CD14-positive monocyte (primary cell): Measurements from ENCODE around the gene P3H3. TPM values are rescaled to one million over a fixed set of nuclear protein-coding genes. Genes with fewer than 3 reads are reported as not detected.

Source experiments
- DNase-seq, 3 donors: peaks; one replicate each; pipeline ENCODE4 v3.0.0-alpha.2; 2011 to 2022
- H2AFZ ChIP-seq: 2 replicates; pipeline ENCODE4 v1.6.0; 2012; ENCODE audit warnings: mild to moderate bottlenecking, low read depth, low read length, inconsistent platforms; ENCODE audit not compliant: insufficient read depth, poor library complexity, severe bottlenecking
- H3K27ac ChIP-seq, 2 donors: 1 replicate in 1 of 2; 2 replicates in 1 of 2; pipeline ENCODE4 v1.5.1; 2012 to 2013; ENCODE audit warnings: low read length in 2 of 2, control low read depth in 1 of 2, inconsistent platforms in 1 of 2, low read depth in 1 of 2, mild to moderate bottlenecking in 1 of 2
- H3K27me3 ChIP-seq, 2 donors: one replicate each; pipeline versions ENCODE4 v1.6.0 to v1.6.1; 2011 to 2013; ENCODE audit warnings: low read length in 2 of 2; ENCODE audit not compliant: control insufficient read depth in 2 of 2, insufficient read depth in 2 of 2
- H3K36me3 ChIP-seq, 2 donors: replicated peaks in 1 of 2; 1 replicate in 1 of 2; 2 replicates in 1 of 2; pipeline versions ENCODE4 v1.5.1 to v1.6.1; 2012 to 2013; ENCODE audit warnings: low read length in 2 of 2, control low read depth in 1 of 2, inconsistent platforms in 1 of 2, mild to moderate bottlenecking in 1 of 2; ENCODE audit not compliant: insufficient read depth in 2 of 2, control insufficient read depth in 1 of 2
- H3K4me1 ChIP-seq, 2 donors: 1 replicate in 1 of 2; 2 replicates in 1 of 2; pipeline versions ENCODE4 v1.5.1 to v1.6.1; 2012 to 2013; ENCODE audit warnings: low read length in 2 of 2, control low read depth in 1 of 2, inconsistent platforms in 1 of 2, mild to moderate bottlenecking in 1 of 2, moderate library complexity in 1 of 2; ENCODE audit not compliant: insufficient read depth in 2 of 2, control insufficient read depth in 1 of 2
- H3K4me2 ChIP-seq: replicated peaks from 2 replicates; pipeline ENCODE3; 2012; ENCODE audit warnings: low read length, moderate library complexity, mild to moderate bottlenecking; ENCODE audit not compliant: poor library complexity, severe bottlenecking; ENCODE audit errors: extremely low read depth
- H3K4me3 ChIP-seq, 3 experiments: fragments of 200-600 bp in 1 of 3; sonication (generic) in 1 of 3; replicated peaks in 1 of 3; 1 replicate in 2 of 3; 2 replicates in 1 of 3; pipeline ENCODE4 v1.5.1; 2011 to 2013; ENCODE audit warnings: low read length in 3 of 3, mild to moderate bottlenecking in 3 of 3, control low read depth in 2 of 3, low read depth in 2 of 3, inconsistent platforms in 1 of 3, moderate library complexity in 1 of 3
- H3K79me2 ChIP-seq: 2 replicates; pipeline ENCODE4 v1.6.0; 2012; ENCODE audit warnings: mild to moderate bottlenecking, control low read depth, inconsistent platforms, low read length, moderate library complexity; ENCODE audit not compliant: insufficient read depth
- H3K9ac ChIP-seq: 2 replicates; pipeline ENCODE4 v1.6.0; 2017; ENCODE audit warnings: low read length, mild to moderate bottlenecking; ENCODE audit not compliant: insufficient read depth, poor library complexity, severe bottlenecking
- H3K9me3 ChIP-seq, 2 donors: replicated peaks in 1 of 2; 1 replicate in 1 of 2; 2 replicates in 1 of 2; pipeline versions ENCODE4 v1.5.1 to v1.6.1; 2012 to 2013; ENCODE audit warnings: low read length in 2 of 2, control low read depth in 1 of 2; ENCODE audit not compliant: control insufficient read depth in 1 of 2, insufficient read depth in 1 of 2
- H4K20me1 ChIP-seq: 2 replicates; pipeline ENCODE4 v1.6.0; 2012; ENCODE audit warnings: mild to moderate bottlenecking, low read length, control low read depth, moderate library complexity; ENCODE audit not compliant: insufficient read depth
- H3K27ac Mint-ChIP-seq, 7 donors: one replicate each; pipeline ENCODE4 v1.8.0; 2020; ENCODE audit warnings: mild to moderate bottlenecking in 7 of 7, mixed read lengths in 7 of 7, moderate library complexity in 6 of 7, inconsistent platforms in 2 of 7
- H3K27me3 Mint-ChIP-seq, 3 donors: one replicate each; pipeline ENCODE4 v1.8.0; 2021 to 2022; ENCODE audit warnings: low read depth in 3 of 3, mild to moderate bottlenecking in 3 of 3, mixed read lengths in 3 of 3, moderate library complexity in 3 of 3, inconsistent platforms in 1 of 3
- H3K36me3 Mint-ChIP-seq, 2 donors: one replicate each; pipeline ENCODE4 v1.8.0; 2020; ENCODE audit warnings: mixed read lengths in 2 of 2, inconsistent platforms in 1 of 2, mild to moderate bottlenecking in 1 of 2
- H3K4me1 Mint-ChIP-seq: one replicate; pipeline ENCODE4 v1.8.0; 2020; ENCODE audit warnings: mild to moderate bottlenecking, mixed read lengths
- H3K4me3 Mint-ChIP-seq, 2 donors: one replicate each; pipeline ENCODE4 v1.8.0; 2020; ENCODE audit warnings: mild to moderate bottlenecking in 2 of 2, mixed read lengths in 2 of 2, moderate library complexity in 1 of 2
- H3K9me3 Mint-ChIP-seq, 7 donors: one replicate each; pipeline ENCODE4 v1.8.0; 2020 to 2022; ENCODE audit warnings: mixed read lengths in 7 of 7, mild to moderate bottlenecking in 6 of 7, moderate library complexity in 6 of 7, inconsistent platforms in 2 of 7
- CTCF ChIP-seq: fragments of 200-600 bp; IDR thresholded peaks from one replicate; pipeline ENCODE4 v1.8.0; 2022; ENCODE audit warnings: antibody characterized with exemption, mild to moderate bottlenecking
- WGBS: methylation state at CpG from one replicate; pipeline ENCODE4 v1.1.5; 2013; ENCODE audit warnings: missing lambda C conversion rate; ENCODE audit not compliant: insufficient coverage; 5-methylcytosine and 5-hydroxymethylcytosine counted together
- intact Hi-C, 2 donors: fragments of 100-400 bp; cut with micrococcal nuclease; formaldehyde crosslinking; loops; one replicate each; pipeline versions ENCODE4 v1.15.0 to v1.15.1; 2023
- polyA plus RNA-seq, 3 donors: library from polyadenylated mRNA; depleted of rRNA in 1 of 3; unstranded in 2 of 3; stranded (reverse) in 1 of 3; fragments of 300-500 nt in 2 of 3; fragments of >200 nt in 1 of 3; fragmentation: Illumina TruSeq in 2 of 3; gene quantifications; 1 replicate in 2 of 3; 2 replicates in 1 of 3; pipeline ENCODE4 v1.2.3, GENCODE V29; 2012 to 2021

Gene P3H3
- polyA plus RNA-seq, 3 donors: 0.56 TPM; not detected in 2

- Histone ChIP-seq H3K9me3 (no peaks in the 10 kb centered on the region), H3K4me3 (peak overlapping the region in 1 of 3 experiments; percentile 50), H3K36me3 (no peaks in the 10 kb centered on the region), H4K20me1 (no peaks in the 10 kb centered on the region), H3K4me2 (peak overlapping the region; percentile 55), H3K27me3 (no peaks in the 10 kb centered on the region), H3K4me1 (peaks cover 56 to 67% of the 10 kb centered on the region in 2 donors), H3K79me2 (peaks cover under 1% of the 10 kb centered on the region), H3K27ac (peak overlapping the region; percentile 29 to 69), H3K9ac (peak overlapping the region; percentile 29), H2AFZ (peak overlapping the region; percentile 68)
- Mint-ChIP-seq H3K4me1 (peaks cover 55% of the 10 kb centered on the region), H3K27ac (peak overlapping the region; percentile 71 to 89 (median 77)), H3K36me3 (peaks cover 0 to 2% of the 10 kb centered on the region in 2 donors), H3K27me3 (peaks cover 0 to 2% (median 1%) of the 10 kb centered on the region in 3 donors), H3K4me3 (peak overlapping the region in 1 of 2 donors; percentile 72), H3K9me3 (no peaks in the 10 kb centered on the region)
- DNase-seq: peak in 1 of 3 donors; percentile 58
- intact Hi-C loops: no loop called here
- WGBS: 91% methylated on average over 4 of the region's 5 CpGs
- TF ChIP-seq CTCF: no peak
Observed at GRCh38 chr12:6784296-6784695, 43.9 kb upstream of the P3H3 start.

- Mint-ChIP-seq H3K27me3 (peaks cover 0 to 2% (median 1%) of the 10 kb centered on the region in 3 donors), H3K27ac (peak overlapping the region; percentile 74 to 89 (median 77)), H3K4me3 (peak overlapping the region; percentile 6 to 72), H3K9me3 (no peaks in the 10 kb centered on the region), H3K36me3 (peaks cover 0 to 2% of the 10 kb centered on the region in 2 donors), H3K4me1 (peaks cover 56% of the 10 kb centered on the region)
- H4K20me1 ChIP-seq: no peaks in the 10 kb centered on the region
- peak overlapping the region in 1 of 3 experiments; percentile 50 for H3K4me3 ChIP-seq
- peak overlapping the region; percentile 55 for H3K4me2 ChIP-seq
- no peak for TF ChIP-seq CTCF
- H2AFZ ChIP-seq: peak overlapping the region; percentile 68
- intact Hi-C loops: no loop called here
- H3K4me1 ChIP-seq: peaks cover 58 to 68% of the 10 kb centered on the region in 2 donors
- H3K27me3 ChIP-seq: no peaks in the 10 kb centered on the region
- peak in 2 of 3 donors; percentile 31 to 69 for DNase-seq
- 0% methylated on average over 1 of the region's 5 CpGs for WGBS
- peaks cover 6% of the 10 kb centered on the region for H3K79me2 ChIP-seq
- no peaks in the 10 kb centered on the region for H3K36me3 ChIP-seq
- H3K9me3 ChIP-seq: no peaks in the 10 kb centered on the region
- peak overlapping the region; percentile 29 to 69 for H3K27ac ChIP-seq
- H3K9ac ChIP-seq: peak overlapping the region; percentile 29
Observed at GRCh38 chr12:6784761-6785160, 43.4 kb upstream of the P3H3 start.
